GM19395 (cell line): ENCODE results near the gene LDB3.

Experiments
- ATAC-seq: cut with Tn5 transposase; IDR thresholded peaks from one replicate; pipeline ENCODE4 v1.9.1; 2021; ENCODE audit warnings: mild to moderate bottlenecking, moderate library complexity; ENCODE audit not compliant: unreplicated experiment

Gene LDB3

GRCh38 chr10:86684331-86685097 lies 16.2 kb downstream of the LDB3 start:
- ATAC-seq = no peak

- ATAC-seq = no peak
These were observed 17.1 kb downstream of the LDB3 start for GRCh38 chr10:86685416-86685815.

GRCh38 chr10:86685893-86686632 lies 17.8 kb downstream of the LDB3 start:
- ATAC-seq = no peak

- ATAC-seq = no peak
These were observed 18.7 kb downstream of the LDB3 start for GRCh38 chr10:86686972-86687371.

GRCh38 chr10:86687750-86688149 lies 19.4 kb downstream of the LDB3 start:
- no peak for ATAC-seq

GRCh38 chr10:86688398-86688921 lies 20.1 kb downstream of the LDB3 start:
- peak; percentile 81 for ATAC-seq

- ATAC-seq = no peak
These were observed 20.8 kb downstream of the LDB3 start for GRCh38 chr10:86689146-86689545.

GRCh38 chr10:86690231-86690630 lies 21.9 kb downstream of the LDB3 start:
- ATAC-seq = no peak

- no peak for ATAC-seq
These were observed 22.4 kb downstream of the LDB3 start for GRCh38 chr10:86690657-86691084.

GRCh38 chr10:86691333-86692022 lies 23.2 kb downstream of the LDB3 start:
- no peak for ATAC-seq

GRCh38 chr10:86692023-86692514 lies 23.8 kb downstream of the LDB3 start:
- no peak for ATAC-seq

- no peak for ATAC-seq
These were observed 24.4 kb downstream of the LDB3 start for GRCh38 chr10:86692664-86693063.

GRCh38 chr10:86693275-86693674 lies 25.0 kb downstream of the LDB3 start:
- no peak for ATAC-seq

GRCh38 chr10:86693721-86694369 lies 25.5 kb downstream of the LDB3 start:
- no peak for ATAC-seq

- no peak for ATAC-seq
These were observed 30.1 kb downstream of the LDB3 start for GRCh38 chr10:86698207-86698940.

GRCh38 chr10:86699125-86699524 lies 30.8 kb downstream of the LDB3 start:
- no peak for ATAC-seq

GRCh38 chr10:86699541-86699940 lies 31.2 kb downstream of the LDB3 start:
- ATAC-seq = no peak

- no peak for ATAC-seq
These were observed 31.9 kb downstream of the LDB3 start for GRCh38 chr10:86699991-86700840.
